Measurements from ENCODE around the gene ZC2HC1C. TPM values are rescaled to one million over a fixed set of nuclear protein-coding genes. Genes with fewer than 3 reads are reported as not detected.
A peak's percentile ranks its signal among the peaks of the same experiment; 100 is the strongest.

The ZC2HC1C gene
- total and polyA plus RNA-seq, 4 donors, result 2.7 to 7.6 (median 6.2) TPM

- Histone ChIP-seq H3K4me3 (no peak overlapping the region), H3K27ac (ENCODE audit: low read depth in 1 of 2, low read length in 1 of 2) (no peak overlapping the region), H3K9me3 (ENCODE audit: control insufficient read depth in 4 of 4, insufficient read depth in 3 of 4, low read length in 3 of 4) (no peaks in the 10 kb centered on the region), H3K4me1 (ENCODE audit: control insufficient read depth in 5 of 5, insufficient read depth in 5 of 5, low read length in 5 of 5) (peaks cover 0 to 51% (median 11%) of the 10 kb centered on the region in 5 donors), H3K36me3 (ENCODE audit: control insufficient read depth in 4 of 4, insufficient read depth in 4 of 4, low read length in 4 of 4) (peaks cover 7 to 29% (median 12%) of the 10 kb centered on the region in 4 donors), H3K9ac (ENCODE audit: insufficient read depth in 1 of 2, low read length in 2 of 2) (no peak overlapping the region), H3K27me3 (ENCODE audit: control insufficient read depth in 3 of 3, insufficient read depth in 3 of 3, low read length in 2 of 3) (no peaks in the 10 kb centered on the region)
- 70 to 79% methylated on average over 1 of the region's 1 CpG for WGBS, 2 donors
- TF ChIP-seq CTCF (IDR thresholded peaks at IDR 0.05; ENCODE audit: control extremely low read depth, extremely low read depth), result no peak
- DNase-seq, result no peak
- ATAC-seq (ENCODE audit: insufficient read depth, low FRiP score), result no peak
These were observed 28.9 kb upstream of the ZC2HC1C start for GRCh38 chr14:75040507-75040906.

- Histone ChIP-seq H3K36me3 (ENCODE audit: control insufficient read depth in 4 of 4, insufficient read depth in 4 of 4, low read length in 4 of 4) (peaks cover 7 to 26% (median 10%) of the 10 kb centered on the region in 4 donors), H3K9me3 (ENCODE audit: control insufficient read depth in 4 of 4, insufficient read depth in 3 of 4, low read length in 3 of 4) (no peaks in the 10 kb centered on the region), H3K9ac (ENCODE audit: insufficient read depth in 1 of 2, low read length in 2 of 2) (no peak overlapping the region), H3K27ac (ENCODE audit: low read depth in 1 of 2, low read length in 1 of 2) (no peak overlapping the region), H3K27me3 (ENCODE audit: control insufficient read depth in 3 of 3, insufficient read depth in 3 of 3, low read length in 2 of 3) (no peaks in the 10 kb centered on the region), H3K4me3 (no peak overlapping the region), H3K4me1 (ENCODE audit: control insufficient read depth in 5 of 5, insufficient read depth in 5 of 5, low read length in 5 of 5) (peaks cover 0 to 53% (median 11%) of the 10 kb centered on the region in 5 donors)
- ATAC-seq (ENCODE audit: insufficient read depth, low FRiP score) (no peak), DNase-seq (no peak)
- WGBS, 2 donors, result 96 to 98% methylated on average over 2 of the region's 2 CpGs
- TF ChIP-seq CTCF (IDR thresholded peaks at IDR 0.05; ENCODE audit: control extremely low read depth, extremely low read depth), result no peak
These were observed 28.5 kb upstream of the ZC2HC1C start for GRCh38 chr14:75040959-75041358.

- DNase-seq (no peak), ATAC-seq (ENCODE audit: insufficient read depth, low FRiP score) (no peak)
- Histone ChIP-seq H3K27ac (ENCODE audit: low read depth in 1 of 2, low read length in 1 of 2) (no peak overlapping the region), H3K9me3 (ENCODE audit: control insufficient read depth in 4 of 4, insufficient read depth in 3 of 4, low read length in 3 of 4) (no peaks in the 10 kb centered on the region), H3K9ac (ENCODE audit: insufficient read depth in 1 of 2, low read length in 2 of 2) (peak overlapping the region in 1 of 2 donors; percentile 59), H3K4me1 (ENCODE audit: control insufficient read depth in 5 of 5, insufficient read depth in 5 of 5, low read length in 5 of 5) (peaks cover 0 to 53% (median 11%) of the 10 kb centered on the region in 5 donors), H3K4me3 (no peak overlapping the region), H3K27me3 (ENCODE audit: control insufficient read depth in 3 of 3, insufficient read depth in 3 of 3, low read length in 2 of 3) (no peaks in the 10 kb centered on the region), H3K36me3 (ENCODE audit: control insufficient read depth in 4 of 4, insufficient read depth in 4 of 4, low read length in 4 of 4) (peaks cover 7 to 23% (median 10%) of the 10 kb centered on the region in 4 donors)
- 88 to 90% methylated on average over 4 of the region's 4 CpGs for WGBS, 2 donors
- TF ChIP-seq CTCF (IDR thresholded peaks at IDR 0.05; ENCODE audit: control extremely low read depth, extremely low read depth), result no peak
These were observed 27.8 kb upstream of the ZC2HC1C start for GRCh38 chr14:75041613-75042012.

DNA sequence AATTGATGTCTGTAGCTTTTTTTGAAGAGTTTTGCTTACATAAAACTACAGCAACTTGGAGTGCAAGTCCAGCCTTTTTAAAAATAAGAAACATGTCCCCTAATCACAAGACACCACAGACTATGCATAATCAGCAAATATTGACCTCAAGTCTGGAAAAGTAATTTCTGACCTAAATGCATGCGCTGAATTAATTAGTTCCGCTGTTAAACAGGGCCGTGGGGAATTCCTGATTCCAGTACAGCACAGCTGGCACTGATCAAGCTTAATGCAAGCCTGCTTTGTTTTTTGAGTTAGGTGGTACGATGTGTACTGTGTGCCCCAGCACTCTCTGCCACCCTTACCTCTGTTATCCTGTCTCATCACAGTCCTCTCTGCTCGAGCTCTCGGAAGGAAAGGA lies 27.4 kb upstream of the ZC2HC1C start:
- peaks cover 3 to 53% (median 11%) of the 10 kb centered on the region in 5 donors for H3K4me1 ChIP-seq (ENCODE audit: control insufficient read depth in 5 of 5, insufficient read depth in 5 of 5, low read length in 5 of 5)
- no peak for ATAC-seq (ENCODE audit: insufficient read depth, low FRiP score)
- no peaks in the 10 kb centered on the region for H3K9me3 ChIP-seq (ENCODE audit: control insufficient read depth in 4 of 4, insufficient read depth in 3 of 4, low read length in 3 of 4)
- no peaks in the 10 kb centered on the region for H3K27me3 ChIP-seq (ENCODE audit: control insufficient read depth in 3 of 3, insufficient read depth in 3 of 3, low read length in 2 of 3)
- no peak overlapping the region for H3K4me3 ChIP-seq
- DNase-seq, result peak; percentile 36 to 75 (median 69)
- 76 to 85% methylated on average over 6 of the region's 6 CpGs for WGBS, 2 donors
- H3K27ac ChIP-seq (ENCODE audit: low read depth in 1 of 2, low read length in 1 of 2), result no peak overlapping the region
- H3K9ac ChIP-seq (ENCODE audit: insufficient read depth in 1 of 2, low read length in 2 of 2), result peak overlapping the region in 1 of 2 donors; percentile 59
- peaks cover 5 to 21% (median 8%) of the 10 kb centered on the region in 4 donors for H3K36me3 ChIP-seq (ENCODE audit: control insufficient read depth in 4 of 4, insufficient read depth in 4 of 4, low read length in 4 of 4)
- TF ChIP-seq CTCF (IDR thresholded peaks at IDR 0.05; ENCODE audit: control extremely low read depth, extremely low read depth), result no peak

Measured in lung (tissue), 12 donors.